ENCODE measurements around the gene ACSL5. TPM values are rescaled to one million over a fixed set of nuclear protein-coding genes. Genes with fewer than 3 reads are reported as not detected.

Gene ACSL5
- total RNA-seq, 1 donor from 2014 or later, result 5.6 TPM

- no peak overlapping the region for H3K27ac ChIP-seq (replicated peaks)
- no peaks in the 10 kb centered on the region for H3K27me3 ChIP-seq (ENCODE audit: low read depth)
- intact Hi-C loops (cut with micrococcal nuclease), result no loop called here
- no peak for TF ChIP-seq CTCF (IDR thresholded peaks at IDR 0.05; ENCODE audit: borderline replicate concordance)
- no peaks in the 10 kb centered on the region for H3K4me1 ChIP-seq
- H3K36me3 ChIP-seq, result no peaks in the 10 kb centered on the region
- no peak for DNase-seq
- no peaks in the 10 kb centered on the region for H3K9me3 ChIP-seq (replicated peaks)
- no peak overlapping the region for H3K4me3 ChIP-seq
Measured at GRCh38 chr10:112345743-112346142, 28.2 kb upstream of the ACSL5 start.

- no peaks in the 10 kb centered on the region for H3K27me3 ChIP-seq (ENCODE audit: low read depth)
- DNase-seq, result no peak
- intact Hi-C loops (cut with micrococcal nuclease), result no loop called here
- no peak overlapping the region for H3K27ac ChIP-seq (replicated peaks)
- H3K4me1 ChIP-seq, result peaks cover 8% of the 10 kb centered on the region
- no peaks in the 10 kb centered on the region for H3K9me3 ChIP-seq (replicated peaks)
- H3K36me3 ChIP-seq, result no peaks in the 10 kb centered on the region
- H3K4me3 ChIP-seq, result no peak overlapping the region
- no peak for TF ChIP-seq CTCF (IDR thresholded peaks at IDR 0.05; ENCODE audit: borderline replicate concordance)
Measured at GRCh38 chr10:112346774-112347173, 27.1 kb upstream of the ACSL5 start.

GRCh38 chr10:112347709-112348671, 25.9 kb upstream of the ACSL5 start:
- H3K27me3 ChIP-seq (ENCODE audit: low read depth), result no peaks in the 10 kb centered on the region

GRCh38 chr10:112348759-112349158, 25.2 kb upstream of the ACSL5 start:
- H3K27ac ChIP-seq (replicated peaks), result no peak overlapping the region
- no peak for DNase-seq
- TF ChIP-seq CTCF (IDR thresholded peaks at IDR 0.05; ENCODE audit: borderline replicate concordance), result no peak
- H3K36me3 ChIP-seq, result no peaks in the 10 kb centered on the region
- H3K4me1 ChIP-seq, result peaks cover 9% of the 10 kb centered on the region
- intact Hi-C loops (cut with micrococcal nuclease), result no loop called here
- no peaks in the 10 kb centered on the region for H3K9me3 ChIP-seq (replicated peaks)
- no peaks in the 10 kb centered on the region for H3K27me3 ChIP-seq (ENCODE audit: low read depth)
- no peak overlapping the region for H3K4me3 ChIP-seq

More at GRCh38 chr10:112347709-112348671, 25.9 kb upstream of the ACSL5 start:
- intact Hi-C loops (cut with micrococcal nuclease), result no loop called here
- no peaks in the 10 kb centered on the region for H3K36me3 ChIP-seq
- no peak for TF ChIP-seq CTCF (IDR thresholded peaks at IDR 0.05; ENCODE audit: borderline replicate concordance)
- H3K4me3 ChIP-seq, result no peak overlapping the region
- no peak overlapping the region for H3K27ac ChIP-seq (replicated peaks)
- H3K9me3 ChIP-seq (replicated peaks), result no peaks in the 10 kb centered on the region
- DNase-seq, result no peak
- H3K4me1 ChIP-seq, result peaks cover 9% of the 10 kb centered on the region

GRCh38 chr10:112349521-112350085, 24.3 kb upstream of the ACSL5 start:
- H3K36me3 ChIP-seq, result no peaks in the 10 kb centered on the region
- intact Hi-C loops (cut with micrococcal nuclease), result no loop called here
- no peaks in the 10 kb centered on the region for H3K9me3 ChIP-seq (replicated peaks)
- H3K4me3 ChIP-seq, result no peak overlapping the region
- no peak for TF ChIP-seq CTCF (IDR thresholded peaks at IDR 0.05; ENCODE audit: borderline replicate concordance)
- no peaks in the 10 kb centered on the region for H3K27me3 ChIP-seq (ENCODE audit: low read depth)
- no peak overlapping the region for H3K27ac ChIP-seq (replicated peaks)
- peaks cover 9% of the 10 kb centered on the region for H3K4me1 ChIP-seq
- no peak for DNase-seq
